ENCODE data around the gene NUTM2A.
"Not testable (repeated sequence)": the region's sequence is repeated elsewhere in the genome, so short reads cannot be mapped to it uniquely, and the experiment has no call there.

Gene NUTM2A

GRCh38 chr10:87225148-87225547 lies at the start of gene NUTM2A:
Gene NUTM2A (plus strand): TSS chr10:87225448. CDS start chr10:87225831, 383 bp downstream.
- in situ Hi-C loops (cut with HindIII; ENCODE audit: low sequenced_read_pairs): not testable (repeated sequence)

GRCh38 chr10:87177587-87177986 lies 47.7 kb upstream of the NUTM2A start:
- in situ Hi-C loops (cut with HindIII; ENCODE audit: low sequenced_read_pairs): not testable (repeated sequence)

- in situ Hi-C loops (cut with HindIII; ENCODE audit: low sequenced_read_pairs): not testable (repeated sequence)
Measured at GRCh38 chr10:87184421-87184820, 40.8 kb upstream of the NUTM2A start.

DNA sequence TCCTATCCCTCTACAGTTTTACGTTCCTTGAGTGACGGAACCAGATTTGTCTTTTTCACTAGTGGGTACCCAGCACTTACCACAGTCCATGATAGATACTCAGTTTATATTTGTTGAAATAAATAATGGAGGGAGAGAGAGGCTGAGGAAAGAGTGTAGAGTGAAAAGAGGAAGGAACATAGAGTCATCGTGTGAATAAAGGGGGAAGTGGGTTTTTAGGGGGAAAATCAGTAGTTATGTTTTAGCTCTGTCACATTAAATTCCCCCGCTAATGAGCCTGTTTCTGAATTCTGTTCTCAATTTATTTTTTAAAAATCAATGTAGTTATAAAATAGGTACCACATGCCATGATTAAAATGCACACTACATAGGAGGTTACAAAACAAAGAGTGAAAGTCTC lies 39.2 kb upstream of the NUTM2A start:
- in situ Hi-C loops (cut with HindIII; ENCODE audit: low sequenced_read_pairs): not testable (repeated sequence)

DNA sequence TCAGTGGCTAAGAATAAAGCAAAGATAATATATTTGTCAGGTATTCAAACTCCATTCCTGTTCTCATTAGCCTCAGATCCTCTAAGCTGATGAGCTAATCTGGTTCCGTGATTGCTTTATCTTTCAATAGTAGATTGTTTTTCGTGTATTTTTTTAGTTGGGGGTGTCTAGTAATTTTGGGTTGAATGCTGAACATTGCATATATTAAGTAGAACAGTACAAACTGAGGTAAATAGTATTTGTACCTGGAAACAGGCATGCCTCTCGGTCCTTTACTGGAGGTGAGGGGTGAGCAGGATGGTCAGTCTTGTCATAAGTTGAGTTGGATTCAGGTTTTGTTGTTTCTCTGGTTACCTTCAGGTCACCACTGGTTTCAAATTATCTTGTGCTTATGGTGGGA lies 37.7 kb upstream of the NUTM2A start:
- in situ Hi-C loops (cut with HindIII; ENCODE audit: low sequenced_read_pairs): not testable (repeated sequence)

- in situ Hi-C loops (cut with HindIII; ENCODE audit: low sequenced_read_pairs): not testable (repeated sequence)
Measured at GRCh38 chr10:87191841-87192240, 33.4 kb upstream of the NUTM2A start.

- in situ Hi-C loops (cut with HindIII; ENCODE audit: low sequenced_read_pairs): not testable (repeated sequence)
Measured at GRCh38 chr10:87200924-87201323, 24.3 kb upstream of the NUTM2A start.

GRCh38 chr10:87204801-87205200 lies 20.4 kb upstream of the NUTM2A start:
- in situ Hi-C loops (cut with HindIII; ENCODE audit: low sequenced_read_pairs): not testable (repeated sequence)

GRCh38 chr10:87206922-87207321 lies 18.3 kb upstream of the NUTM2A start:
- in situ Hi-C loops (cut with HindIII; ENCODE audit: low sequenced_read_pairs): not testable (repeated sequence)

DNA sequence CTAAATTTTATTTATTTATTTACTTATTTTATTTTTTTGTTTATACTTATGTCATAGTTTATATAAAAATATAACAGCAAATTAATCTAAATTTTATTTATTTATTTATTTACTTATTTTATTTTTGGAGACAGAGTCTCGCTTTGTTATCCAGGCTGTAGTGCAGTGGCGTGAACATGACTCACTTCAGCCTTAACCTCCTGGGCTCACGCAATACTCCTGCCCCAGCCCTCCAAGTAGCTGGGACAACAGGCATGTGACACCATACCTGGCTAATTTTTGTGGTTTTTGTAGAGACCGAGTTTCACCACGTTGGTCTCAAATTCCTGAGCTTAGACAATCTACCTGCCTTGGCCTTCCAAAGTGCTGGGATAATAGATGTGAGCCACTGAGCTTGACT lies 14.9 kb upstream of the NUTM2A start:
- in situ Hi-C loops (cut with HindIII; ENCODE audit: low sequenced_read_pairs): not testable (repeated sequence)

DNA sequence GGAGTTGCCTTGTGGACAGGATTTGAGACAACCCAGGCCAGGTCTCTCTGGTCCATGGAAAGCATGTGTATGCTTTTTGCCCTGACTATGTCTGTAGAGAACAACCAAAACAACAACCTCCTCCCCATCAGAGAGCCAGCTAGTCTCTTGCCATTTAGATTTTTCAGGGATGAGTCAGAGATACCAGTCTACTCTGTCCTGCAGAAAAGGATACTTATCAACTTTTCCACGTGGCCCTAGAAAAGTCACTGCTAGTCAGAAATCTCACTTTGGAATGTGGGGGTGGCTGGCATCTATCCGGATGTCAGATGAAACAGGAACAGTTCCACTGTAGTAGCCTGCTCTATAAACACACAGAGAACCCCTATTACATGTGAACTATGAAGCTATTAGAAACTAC lies 13.4 kb upstream of the NUTM2A start:
- in situ Hi-C loops (cut with HindIII; ENCODE audit: low sequenced_read_pairs): not testable (repeated sequence)

DNA sequence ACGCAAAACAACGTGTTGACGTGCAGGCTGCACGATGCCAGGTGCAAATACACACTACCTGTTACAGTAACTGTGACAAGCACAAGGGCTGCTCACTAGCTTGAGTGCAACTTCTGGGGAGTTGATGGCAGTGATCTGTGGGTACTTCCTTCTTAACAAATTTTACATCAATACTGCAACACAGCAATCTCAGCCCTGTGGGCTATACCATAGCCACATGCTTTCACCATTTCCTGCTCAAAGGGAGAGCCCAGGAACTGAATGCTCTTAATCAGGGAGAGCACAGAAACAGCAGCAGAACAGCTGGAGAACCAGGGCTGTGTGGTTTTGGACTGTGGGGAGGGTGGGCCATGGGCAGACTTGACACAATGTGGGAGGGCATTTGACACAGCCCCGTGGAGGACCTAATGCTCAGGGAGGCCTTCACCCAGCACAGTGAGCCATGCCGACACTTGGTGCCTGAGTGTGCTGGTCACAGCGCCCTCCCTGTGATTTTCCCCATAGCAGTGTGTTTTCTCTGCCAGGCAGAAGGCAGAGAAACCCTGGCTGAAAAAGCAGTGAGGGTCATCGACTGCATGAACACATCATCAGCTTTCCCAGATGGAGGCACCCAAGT lies 12.0 kb upstream of the NUTM2A start:
- in situ Hi-C loops (cut with HindIII; ENCODE audit: low sequenced_read_pairs): not testable (repeated sequence)

- in situ Hi-C loops (cut with HindIII; ENCODE audit: low sequenced_read_pairs): not testable (repeated sequence)
Measured at GRCh38 chr10:87213806-87214205, 11.4 kb upstream of the NUTM2A start.

GRCh38 chr10:87216120-87216519 lies 9.1 kb upstream of the NUTM2A start:
- in situ Hi-C loops (cut with HindIII; ENCODE audit: low sequenced_read_pairs): not testable (repeated sequence)

- in situ Hi-C loops (cut with HindIII; ENCODE audit: low sequenced_read_pairs): not testable (repeated sequence)
Measured at GRCh38 chr10:87219370-87219769, 5.9 kb upstream of the NUTM2A start.

DNA sequence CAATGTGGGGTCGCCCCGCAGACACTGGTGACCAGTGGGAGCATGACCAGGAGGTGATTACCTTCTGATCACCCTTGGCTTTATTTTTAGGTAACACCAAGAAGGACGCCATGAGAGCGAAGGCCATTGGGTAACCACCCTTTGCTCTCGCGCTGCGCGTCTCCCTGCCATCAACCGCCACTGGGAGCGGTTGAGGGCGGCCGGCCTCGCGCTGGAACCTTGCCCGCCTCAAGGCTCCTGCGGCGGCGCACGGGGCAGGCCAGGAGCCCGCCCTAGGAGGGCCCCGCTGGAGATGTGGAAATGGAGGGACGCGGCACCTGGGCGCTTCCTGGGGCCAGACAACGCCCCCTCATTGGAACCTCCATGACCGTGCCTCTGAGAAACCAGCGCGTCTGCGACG lies 2.5 kb upstream of the NUTM2A start:
- in situ Hi-C loops (cut with HindIII; ENCODE audit: low sequenced_read_pairs): not testable (repeated sequence)

- in situ Hi-C loops (cut with HindIII; ENCODE audit: low sequenced_read_pairs): not testable (repeated sequence)
Measured at GRCh38 chr10:87228247-87228646, 3.0 kb downstream of the NUTM2A start.

DNA sequence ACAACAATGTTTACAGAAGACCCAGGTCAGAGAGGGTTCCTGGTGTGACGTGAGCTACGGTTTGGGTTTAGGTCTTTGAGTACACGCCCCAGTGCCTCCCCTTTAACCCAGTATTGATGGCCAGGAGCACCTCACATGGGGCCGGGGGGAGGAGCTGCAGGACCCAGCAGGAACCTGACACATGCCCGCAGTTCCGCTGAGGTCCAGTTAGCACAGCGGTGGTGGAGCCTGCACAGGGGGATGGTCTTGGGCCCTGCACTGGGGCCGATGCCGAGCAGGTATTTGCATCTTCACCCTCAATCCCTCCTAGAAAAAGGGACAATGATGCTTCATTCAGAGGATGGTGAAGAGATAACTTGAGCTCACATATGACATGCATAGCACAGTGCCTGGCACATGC lies 4.0 kb downstream of the NUTM2A start:
- in situ Hi-C loops (cut with HindIII; ENCODE audit: low sequenced_read_pairs): not testable (repeated sequence)

- in situ Hi-C loops (cut with HindIII; ENCODE audit: low sequenced_read_pairs): not testable (repeated sequence)
Measured at GRCh38 chr10:87234854-87235253, 9.6 kb downstream of the NUTM2A start.

DNA sequence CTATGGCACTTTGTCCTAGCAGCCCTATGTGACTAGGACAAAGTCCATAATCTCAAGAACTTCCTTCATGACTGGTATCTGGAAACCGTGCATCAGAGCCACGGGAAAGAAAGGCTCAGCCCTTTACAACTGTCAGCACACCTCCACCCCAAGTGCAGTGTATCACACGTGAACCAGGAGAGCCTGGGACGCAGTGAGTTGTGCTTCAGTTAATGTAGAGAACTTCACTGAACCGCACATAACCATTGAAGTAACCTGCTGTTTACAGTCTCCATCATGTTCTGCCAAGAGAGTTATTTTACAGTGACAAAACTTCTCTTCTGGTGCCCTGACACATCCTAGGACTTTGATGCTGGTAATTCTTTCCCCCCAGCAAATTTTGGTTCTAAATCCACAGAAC lies 12.0 kb downstream of the NUTM2A start:
- in situ Hi-C loops (cut with HindIII; ENCODE audit: low sequenced_read_pairs): not testable (repeated sequence)

DNA sequence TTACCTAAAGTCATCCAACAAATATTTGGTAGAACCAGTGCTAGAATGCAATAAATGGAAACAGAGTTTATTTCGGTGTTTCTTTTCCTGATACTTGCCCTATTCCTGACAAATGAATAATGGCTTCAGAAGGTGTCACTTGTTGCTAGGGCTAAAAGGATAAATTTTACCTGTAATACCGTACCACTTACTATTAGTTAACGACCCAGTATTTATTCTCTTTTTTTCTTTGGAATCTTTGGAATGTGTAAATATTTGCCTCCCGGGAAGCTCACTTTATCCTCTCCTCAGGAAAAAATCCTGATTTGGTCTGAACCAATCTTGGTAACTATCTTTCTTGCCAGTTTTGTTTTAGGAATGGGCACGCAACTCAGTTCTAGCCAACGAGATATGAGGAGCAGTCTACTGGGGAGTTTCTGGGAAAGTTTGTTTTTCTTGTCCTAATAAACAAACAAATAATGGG lies 14.1 kb downstream of the NUTM2A start:
- in situ Hi-C loops (cut with HindIII; ENCODE audit: low sequenced_read_pairs): not testable (repeated sequence)

- in situ Hi-C loops (cut with HindIII; ENCODE audit: low sequenced_read_pairs): not testable (repeated sequence)
Measured at GRCh38 chr10:87242192-87242591, 16.9 kb downstream of the NUTM2A start.

DNA sequence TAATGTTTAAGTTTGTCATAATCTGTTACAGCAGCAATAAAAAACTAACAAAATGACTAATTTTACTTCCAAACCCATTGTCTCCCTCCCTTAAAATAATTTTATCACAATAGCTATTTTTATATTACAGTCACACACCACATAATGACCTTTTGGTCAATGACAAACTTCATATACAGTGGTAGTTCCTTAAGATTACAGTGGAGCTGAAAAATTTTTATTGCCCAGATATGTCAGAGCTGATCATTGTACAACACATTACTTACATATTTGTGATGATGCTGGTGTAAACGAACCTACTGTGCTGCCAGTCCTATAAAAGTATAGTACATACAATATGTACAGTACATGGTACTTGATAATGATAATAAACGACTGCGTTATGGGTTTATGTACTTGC lies 22.1 kb downstream of the NUTM2A start:
- in situ Hi-C loops (cut with HindIII; ENCODE audit: low sequenced_read_pairs): not testable (repeated sequence)
